ENCODE data around the gene TMEM242.

The TMEM242 gene

GRCh38 chr6:157287247-157287850, 36.0 kb downstream of the TMEM242 start:
- DNase-seq: no peak

DNA sequence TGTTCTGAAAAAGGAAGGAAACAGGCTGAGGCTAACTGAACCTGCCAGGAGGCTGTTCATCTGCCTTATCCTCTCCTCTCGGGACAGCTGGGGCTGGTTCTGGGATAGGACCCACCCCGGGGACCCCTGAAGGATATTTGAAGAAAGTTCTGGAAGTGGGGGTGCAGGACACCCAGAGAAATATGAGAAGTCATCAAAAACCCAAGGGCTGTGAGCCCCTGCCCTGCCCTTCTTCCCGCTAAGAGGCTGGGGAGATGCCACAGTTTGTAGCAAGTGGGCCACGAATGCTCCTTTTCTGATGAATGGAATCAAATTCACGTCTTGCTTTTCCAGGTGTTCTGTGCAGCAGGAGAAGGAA, 37.9 kb downstream of the TMEM242 start:
- DNase-seq: no peak

DNA sequence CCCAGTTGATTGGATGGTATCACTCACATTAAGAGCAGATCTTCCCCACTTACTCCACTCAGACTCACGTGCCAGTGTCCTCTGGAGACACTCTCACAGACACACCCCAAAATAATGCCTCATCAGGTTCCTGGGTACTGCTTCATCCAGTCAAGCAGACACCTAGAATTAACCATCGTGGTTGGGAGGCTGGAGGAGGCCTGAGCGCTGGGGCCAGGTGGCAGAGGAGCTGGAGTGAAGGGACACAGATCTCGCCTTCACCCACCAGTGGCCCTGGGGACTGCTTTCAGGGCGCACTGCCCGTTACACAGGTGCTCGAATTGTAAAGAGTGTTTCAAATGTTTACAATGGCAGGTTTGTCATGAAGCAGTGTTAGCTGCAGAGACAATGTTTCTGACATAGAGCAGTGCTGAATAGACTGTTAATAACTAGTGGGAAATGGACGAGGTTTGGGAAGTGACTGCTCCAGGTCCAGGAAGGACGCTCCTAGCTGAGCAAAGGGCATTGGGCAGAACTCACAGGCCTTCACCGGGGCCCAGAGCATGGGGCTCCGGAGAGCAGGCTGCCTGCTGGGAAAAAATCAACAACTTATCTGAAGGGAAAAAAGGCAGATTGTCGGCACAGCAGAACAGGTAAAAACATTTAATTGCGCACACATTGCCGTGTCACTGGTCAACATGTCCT, 38.4 kb downstream of the TMEM242 start:
- no peak for DNase-seq

- DNase-seq: no peak
Observed at GRCh38 chr6:157283900-157284737, 39.2 kb downstream of the TMEM242 start.

- no peak for DNase-seq
Observed at GRCh38 chr6:157283330-157283898, 39.9 kb downstream of the TMEM242 start.

- no peak for DNase-seq
Observed at GRCh38 chr6:157282284-157282683, 41.0 kb downstream of the TMEM242 start.

GRCh38 chr6:157281570-157281969, 41.7 kb downstream of the TMEM242 start:
- no peak for DNase-seq

DNA sequence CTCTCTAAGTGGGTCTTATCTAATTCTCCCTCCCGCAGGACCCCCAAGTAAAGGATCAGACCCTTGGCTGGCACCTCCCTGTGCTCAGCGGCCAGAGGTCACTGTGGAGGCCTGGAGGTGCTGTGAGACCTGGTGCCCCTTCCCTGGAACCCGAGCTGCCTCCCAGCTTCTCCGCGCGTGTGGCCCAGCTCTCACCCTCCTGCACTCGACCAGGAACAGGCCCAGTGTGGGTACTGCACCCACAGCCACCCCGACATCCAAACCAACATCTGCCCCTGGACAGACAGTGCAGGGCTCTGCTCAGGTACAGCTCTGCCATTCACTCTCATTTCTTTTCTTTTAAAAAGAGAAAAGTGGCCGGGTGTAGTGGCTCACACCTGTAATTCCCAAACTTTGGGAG, 42.4 kb downstream of the TMEM242 start:
- no peak for DNase-seq

- no peak for DNase-seq
Observed at GRCh38 chr6:157280157-157280556, 43.2 kb downstream of the TMEM242 start.

DNA sequence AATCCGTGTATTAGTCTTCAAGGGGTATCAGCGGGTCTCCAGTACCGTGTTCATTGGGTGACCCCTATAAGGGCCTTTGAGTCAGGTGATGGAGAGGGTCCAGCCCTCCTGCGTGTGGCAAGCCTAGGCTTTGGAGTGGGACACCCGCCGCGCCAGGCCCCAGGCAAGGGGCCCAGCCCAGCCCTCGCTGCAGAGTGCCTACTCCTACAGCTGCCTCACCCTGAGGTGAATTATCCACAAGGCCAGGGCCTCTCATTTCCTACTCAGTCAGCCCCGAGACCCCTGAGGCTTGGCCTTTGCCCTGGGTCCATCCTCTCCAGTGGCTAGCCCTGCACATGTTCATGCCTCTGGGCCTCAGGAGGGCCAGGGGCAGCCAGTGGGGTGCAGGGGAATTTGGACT, 45.1 kb downstream of the TMEM242 start:
- no peak for DNase-seq

DNA sequence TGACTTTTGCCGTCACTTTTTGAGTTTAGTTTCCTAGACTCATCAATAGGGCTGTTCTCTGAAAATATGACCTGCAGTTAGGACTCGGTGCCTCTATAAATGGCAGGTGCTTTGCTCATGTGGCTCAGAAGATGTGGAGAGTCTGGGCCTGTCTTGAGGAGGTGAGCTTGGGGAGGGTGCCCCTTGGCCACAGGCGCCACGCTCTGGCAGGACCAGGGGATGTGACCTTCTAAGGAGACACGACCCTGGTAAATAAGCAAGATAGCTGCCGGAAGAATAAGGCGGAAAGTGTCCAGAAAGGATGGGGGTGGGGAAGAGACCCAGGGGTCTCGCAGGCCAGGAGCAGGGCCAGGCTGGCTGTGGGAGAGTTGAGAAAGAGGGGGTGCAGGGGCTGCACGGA, 46.6 kb downstream of the TMEM242 start:
- DNase-seq: no peak

GRCh38 chr6:157276134-157276532, 47.2 kb downstream of the TMEM242 start:
- no peak for DNase-seq

GRCh38 chr6:157274471-157275226, 48.7 kb downstream of the TMEM242 start:
- peak; percentile 61 for DNase-seq

GRCh38 chr6:157273756-157274470, 49.4 kb downstream of the TMEM242 start:
- no peak for DNase-seq

GRCh38 chr6:157272866-157273755, 50.2 kb downstream of the TMEM242 start:
- no peak for DNase-seq

DNA sequence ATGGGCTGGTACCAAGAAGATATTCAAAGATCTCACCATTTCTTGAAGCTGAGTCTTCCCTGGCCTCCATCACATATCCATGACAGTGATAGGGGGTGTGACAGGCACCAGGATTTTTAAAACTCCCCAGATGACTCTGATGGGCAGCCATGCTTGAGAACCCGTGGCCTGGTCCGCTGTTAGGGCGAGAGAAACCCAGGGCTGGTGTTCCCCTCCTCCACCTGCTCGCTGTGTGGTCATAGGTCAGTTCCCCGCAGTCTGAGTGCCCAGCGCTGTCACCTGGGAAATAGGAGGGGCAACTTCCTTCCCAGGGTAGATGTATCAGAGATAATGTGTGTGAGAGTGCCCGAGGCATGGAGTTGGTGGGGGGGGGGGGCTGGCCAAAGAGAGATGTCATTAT, 50.9 kb downstream of the TMEM242 start:
- DNase-seq: no peak

DNA sequence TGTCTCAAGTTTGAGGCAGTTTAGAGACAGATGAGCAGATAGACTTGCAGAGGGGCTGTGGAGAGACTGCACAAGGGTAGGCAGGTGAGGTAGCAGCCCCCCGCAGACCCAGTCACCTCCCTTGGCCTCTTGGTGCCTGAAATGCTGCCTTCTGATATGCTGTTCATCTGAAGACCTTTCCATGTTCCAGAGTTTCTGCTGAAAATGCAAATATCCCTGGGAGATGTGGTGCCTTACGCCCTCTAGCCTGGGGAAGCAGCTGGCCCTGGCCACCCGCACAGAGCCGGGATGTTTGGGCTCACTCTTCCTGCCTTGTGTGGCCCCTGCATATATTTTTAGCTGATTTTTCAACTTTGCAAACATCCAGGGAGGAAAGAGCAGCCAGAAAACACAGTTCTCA, 51.4 kb downstream of the TMEM242 start:
- no peak for DNase-seq

DNA sequence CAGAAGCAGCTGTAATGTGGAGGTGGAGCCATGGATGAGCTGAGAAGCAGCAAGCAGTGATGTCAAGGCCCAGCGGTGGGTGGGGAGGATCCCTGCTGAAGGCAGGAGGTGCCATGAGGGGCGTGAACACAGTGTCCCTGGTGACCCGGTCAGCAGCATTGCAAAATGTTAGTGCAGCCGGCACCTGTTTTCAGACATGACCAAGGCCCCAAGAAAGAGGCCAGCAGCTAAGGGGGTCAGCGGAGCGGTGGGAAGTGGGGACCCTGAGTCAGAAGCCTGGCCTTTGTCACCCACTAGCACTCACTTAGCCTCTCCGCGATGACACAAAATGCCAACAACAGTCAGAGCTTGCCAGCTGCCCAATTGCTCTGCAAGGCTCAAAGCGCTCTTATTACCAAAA, 51.9 kb downstream of the TMEM242 start:
- DNase-seq: no peak

GRCh38 chr6:157270916-157271315, 52.4 kb downstream of the TMEM242 start:
- DNase-seq: no peak

GRCh38 chr6:157270308-157270707, 53.0 kb downstream of the TMEM242 start:
- no peak for DNase-seq

GRCh38 chr6:157269261-157269794, 54.0 kb downstream of the TMEM242 start:
- peak; percentile 40 for DNase-seq

All from midbrain (tissue), 1 donor.